Stomach (tissue), 9 donors: ENCODE data around the gene ZNF628. TPM values are rescaled to one million over a fixed set of nuclear protein-coding genes. Genes with fewer than 3 reads are reported as not detected.
A peak's percentile ranks its signal among the peaks of the same experiment; 100 is the strongest.

Experiments used
- DNase-seq, 2 donors: peaks; one replicate each; pipeline versions ENCODE4 v3.0.0 to v3.0.0-alpha.2; 2013 to 2019
- H3K27ac ChIP-seq, 5 donors: fragments of 200-600 bp in 4 of 5; sonication (generic) in 4 of 5; one replicate each; pipeline ENCODE4 v1.5.1; 2013 to 2019; ENCODE audit warnings: mild to moderate bottlenecking in 1 of 5, moderate library complexity in 1 of 5
- H3K27me3 ChIP-seq, 3 donors: fragments of 200-600 bp; sonication (generic); one replicate each; pipeline ENCODE4 v1.5.1; 2017 to 2019; ENCODE audit warnings: mixed run types in 1 of 3
- H3K36me3 ChIP-seq, 4 donors: fragments of 200-600 bp; sonication (generic); 1 replicate in 3 of 4; 2 replicates in 1 of 4; pipeline ENCODE4 v1.5.1; 2016 to 2019
- H3K4me1 ChIP-seq, 4 donors: fragments of 200-600 bp; sonication (generic); one replicate each; pipeline ENCODE4 v1.5.1; 2016 to 2019
- H3K4me3 ChIP-seq, 4 donors: fragments of 200-600 bp; sonication (generic) in 3 of 4; one replicate each; pipeline ENCODE4 v1.5.1; 2016 to 2019; ENCODE audit warnings: mild to moderate bottlenecking in 1 of 4
- H3K9me3 ChIP-seq, 4 donors: fragments of 200-600 bp; sonication (generic); one replicate each; pipeline ENCODE4 v1.5.1; 2016 to 2019
- EP300 ChIP-seq: sonication (generic); formaldehyde crosslinking; IDR thresholded peaks from one replicate; pipeline ENCODE4 v1.6.1; 2017; ENCODE audit warnings: antibody characterized with exemption
- POLR2A ChIP-seq, 4 donors: fragments of 450-650 bp; IDR thresholded peaks; one replicate each; pipeline ENCODE4 v1.6.1; 2016; ENCODE audit warnings: antibody characterized with exemption in 4 of 4, control low read depth in 2 of 4, mild to moderate bottlenecking in 1 of 4, moderate library complexity in 1 of 4
- POLR2AphosphoS5 ChIP-seq, 3 donors: sonication (generic); formaldehyde crosslinking; IDR thresholded peaks; one replicate each; pipeline ENCODE4 v1.6.1; 2016; ENCODE audit warnings: antibody characterized with exemption in 3 of 3
- WGBS, 5 donors: extraction: QIAGEN DNeasy Blood & Tissue Kit in 3 of 5; methylation state at CpG; one replicate each; pipeline versions ENCODE4 v1.1.5 to v1.1.7; 2013 to 2018; 5-methylcytosine and 5-hydroxymethylcytosine counted together
- intact Hi-C: fragments of 100-400 bp; cut with DNase I; formaldehyde crosslinking; loops from one replicate; pipeline ENCODE4 v1.15.1; 2023; ENCODE audit warnings: low total_unique reads
- polyA plus RNA-seq, 3 donors: library from polyadenylated mRNA; stranded (reverse); fragments of 200-250 nt; gene quantifications; one replicate each; pipeline ENCODE4 v1.2.3, GENCODE V29; 2013
- total RNA-seq, 5 donors: library from RNA; depleted of rRNA; stranded (reverse); fragments of >200 nt; gene quantifications; one replicate each; pipeline versions ENCODE4 v1.1.0 to v1.2.3, GENCODE V29; 2014 to 2016
- TF ChIP-seq, protein P1 (sequence below), 7 experiments: fragments of 450-650 bp in 4 of 7; fragments of 200-600 bp in 3 of 7; sonication (generic) in 3 of 7; IDR thresholded peaks; one replicate each; pipeline ENCODE4 v1.5.1; 2016 to 2019; ENCODE audit warnings: antibody characterized with exemption in 7 of 7, control low read depth in 2 of 7, mild to moderate bottlenecking in 1 of 7
- donor health status: healthy with polysubstance abuse.
- donor health status: Bipolar disorder and iron deficiency.
- donor health status: healthy.

Gene ZNF628
- total and polyA plus RNA-seq, 8 donors: 0.58 to 16.1 (median 5.0) TPM

DNA sequence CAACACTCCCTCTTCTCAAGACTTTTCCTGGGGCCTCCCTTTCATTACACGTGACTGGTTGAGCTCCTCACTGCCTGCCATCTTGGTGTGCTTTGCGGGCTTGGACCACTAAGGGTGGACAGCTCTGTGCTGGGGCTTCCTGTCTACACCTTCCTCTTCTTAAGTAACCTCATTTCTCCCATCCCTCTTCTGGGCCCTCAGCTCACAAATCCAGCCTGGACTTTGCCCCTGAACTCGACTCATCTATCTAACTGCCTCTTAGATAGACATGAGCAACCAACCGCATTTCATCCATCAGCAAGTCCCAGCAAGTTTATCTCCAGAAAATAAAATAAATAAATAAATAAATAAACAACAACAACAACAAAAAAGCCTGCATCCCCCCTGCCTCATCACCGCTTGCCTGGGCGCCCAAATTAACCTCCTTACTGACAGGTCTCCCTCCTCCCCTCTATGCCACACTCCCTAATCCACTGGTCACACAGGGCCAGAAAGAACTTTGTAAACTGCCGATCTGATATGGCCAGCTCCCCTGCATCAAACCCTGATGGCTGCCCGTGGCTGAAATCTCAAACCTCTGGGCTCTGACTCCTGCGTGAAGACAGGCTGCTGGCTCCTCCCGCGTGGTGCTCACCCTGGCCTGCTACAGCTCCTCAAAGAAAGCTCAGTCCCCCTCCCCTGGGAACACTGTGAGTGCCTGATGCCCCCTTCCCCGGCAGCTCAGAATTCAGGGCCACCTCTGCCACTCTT, 22.7 kb upstream of the ZNF628 start:
- peaks cover 22 to 24% (median 22%) of the 10 kb centered on the region in 4 donors for H3K4me1 ChIP-seq
- no peaks in the 10 kb centered on the region for H3K9me3 ChIP-seq
- TF ChIP-seq, protein P1, sequence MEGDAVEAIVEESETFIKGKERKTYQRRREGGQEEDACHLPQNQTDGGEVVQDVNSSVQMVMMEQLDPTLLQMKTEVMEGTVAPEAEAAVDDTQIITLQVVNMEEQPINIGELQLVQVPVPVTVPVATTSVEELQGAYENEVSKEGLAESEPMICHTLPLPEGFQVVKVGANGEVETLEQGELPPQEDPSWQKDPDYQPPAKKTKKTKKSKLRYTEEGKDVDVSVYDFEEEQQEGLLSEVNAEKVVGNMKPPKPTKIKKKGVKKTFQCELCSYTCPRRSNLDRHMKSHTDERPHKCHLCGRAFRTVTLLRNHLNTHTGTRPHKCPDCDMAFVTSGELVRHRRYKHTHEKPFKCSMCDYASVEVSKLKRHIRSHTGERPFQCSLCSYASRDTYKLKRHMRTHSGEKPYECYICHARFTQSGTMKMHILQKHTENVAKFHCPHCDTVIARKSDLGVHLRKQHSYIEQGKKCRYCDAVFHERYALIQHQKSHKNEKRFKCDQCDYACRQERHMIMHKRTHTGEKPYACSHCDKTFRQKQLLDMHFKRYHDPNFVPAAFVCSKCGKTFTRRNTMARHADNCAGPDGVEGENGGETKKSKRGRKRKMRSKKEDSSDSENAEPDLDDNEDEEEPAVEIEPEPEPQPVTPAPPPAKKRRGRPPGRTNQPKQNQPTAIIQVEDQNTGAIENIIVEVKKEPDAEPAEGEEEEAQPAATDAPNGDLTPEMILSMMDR (IDR thresholded peaks at IDR 0.05): no peak
- TF ChIP-seq POLR2AphosphoS5 (IDR thresholded peaks at IDR 0.05) (no peak), EP300 (no peak), POLR2A (IDR thresholded peaks at IDR 0.05) (no peak)
- H3K27ac ChIP-seq: no peak overlapping the region
- H3K27me3 ChIP-seq: peaks cover 18 to 43% (median 34%) of the 10 kb centered on the region in 3 donors
- intact Hi-C loops: no loop called here
- DNase-seq: no peak
- peaks cover 0 to 34% (median 25%) of the 10 kb centered on the region in 4 donors for H3K36me3 ChIP-seq
- H3K4me3 ChIP-seq: no peak overlapping the region
- WGBS, 5 donors: 86 to 92% (median 88%) methylated on average over 8 to 12 of the region's 12 CpGs

DNA sequence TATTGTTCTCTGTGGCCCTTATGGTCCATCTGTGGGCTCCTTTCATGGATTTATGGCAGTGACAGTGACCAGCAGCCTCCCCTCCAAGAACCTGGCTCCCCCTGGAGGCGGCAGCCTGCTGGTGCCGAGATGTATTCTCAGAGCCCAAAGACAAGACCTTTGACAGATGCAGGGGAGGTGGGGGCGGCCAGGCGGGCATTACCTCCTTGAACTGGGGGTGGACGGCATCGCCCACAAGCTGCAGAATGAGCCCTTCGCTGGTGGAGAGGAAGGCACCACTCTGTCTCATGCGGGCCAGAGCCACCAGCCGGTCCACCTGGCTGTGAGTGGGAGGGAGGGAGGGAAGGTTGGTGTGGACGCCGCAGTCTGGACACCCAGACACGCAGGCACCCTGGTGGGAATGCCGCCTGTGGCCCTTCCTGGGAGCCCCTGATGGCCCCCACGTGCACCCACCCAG, 21.6 kb upstream of the ZNF628 start:
- H3K9me3 ChIP-seq: no peaks in the 10 kb centered on the region
- DNase-seq: peak in 1 of 2 donors; percentile 61
- H3K27ac ChIP-seq: no peak overlapping the region
- no peak overlapping the region for H3K4me3 ChIP-seq
- peaks cover 27 to 31% (median 28%) of the 10 kb centered on the region in 4 donors for H3K4me1 ChIP-seq
- WGBS, 5 donors: 77 to 80% (median 78%) methylated on average over 12 to 14 of the region's 14 CpGs
- H3K36me3 ChIP-seq: peaks cover 0 to 34% (median 25%) of the 10 kb centered on the region in 4 donors
- peaks cover 16 to 33% (median 26%) of the 10 kb centered on the region in 3 donors for H3K27me3 ChIP-seq
- intact Hi-C loops: no loop called here
- TF ChIP-seq POLR2AphosphoS5 (IDR thresholded peaks at IDR 0.05) (no peak), POLR2A (IDR thresholded peaks at IDR 0.05) (no peak), EP300 (no peak)
- TF ChIP-seq, protein P1 (IDR thresholded peaks at IDR 0.05): peak in 4 of 7 experiments; percentile 13 to 51 (median 32)

DNA sequence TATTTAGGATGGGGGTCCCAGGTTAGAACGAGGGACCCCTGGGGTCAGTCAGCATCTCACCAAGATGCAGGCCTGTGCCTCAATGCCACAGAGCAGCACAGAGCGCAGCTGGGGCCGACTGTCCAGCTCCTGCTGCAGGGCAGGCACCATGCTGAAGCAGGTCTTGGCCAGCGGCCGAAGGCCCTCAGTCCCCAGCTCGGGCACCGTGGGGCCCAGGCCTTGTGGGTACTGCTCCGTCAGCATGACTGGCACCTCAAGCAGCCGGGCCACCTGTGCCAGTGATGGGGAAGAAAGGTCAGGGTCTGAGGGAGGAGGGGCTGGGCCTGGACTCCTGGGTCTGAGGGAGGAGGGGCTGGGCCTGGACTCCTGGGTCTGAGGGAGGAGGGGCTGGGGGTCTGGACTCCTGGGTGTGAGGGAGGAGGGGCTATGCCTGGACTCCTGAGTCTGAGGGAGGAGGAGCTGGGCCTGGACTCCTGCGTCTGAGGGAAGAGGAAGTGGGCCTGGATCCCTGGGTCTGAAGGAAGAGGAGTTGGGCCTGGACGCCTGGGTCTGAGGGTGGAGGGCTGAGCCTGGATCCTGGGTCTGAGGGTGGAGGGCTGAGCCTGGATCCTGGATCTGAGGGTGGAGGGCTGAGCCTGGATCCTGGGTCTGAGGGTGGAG, 20.7 kb upstream of the ZNF628 start:
- DNase-seq: no peak
- H3K36me3 ChIP-seq: peaks cover 0 to 34% (median 25%) of the 10 kb centered on the region in 4 donors
- WGBS, 5 donors: 80 to 94% (median 93%) methylated on average over 11 of the region's 11 CpGs
- peaks cover 16 to 27% (median 26%) of the 10 kb centered on the region in 3 donors for H3K27me3 ChIP-seq
- H3K9me3 ChIP-seq: no peaks in the 10 kb centered on the region
- intact Hi-C loops: no loop called here
- H3K4me3 ChIP-seq: no peak overlapping the region
- TF ChIP-seq POLR2A (IDR thresholded peaks at IDR 0.05) (no peak), EP300 (no peak), POLR2AphosphoS5 (IDR thresholded peaks at IDR 0.05) (no peak)
- TF ChIP-seq, protein P1 (IDR thresholded peaks at IDR 0.05): no peak
- no peak overlapping the region for H3K27ac ChIP-seq
- peaks cover 36 to 40% (median 36%) of the 10 kb centered on the region in 4 donors for H3K4me1 ChIP-seq

DNA sequence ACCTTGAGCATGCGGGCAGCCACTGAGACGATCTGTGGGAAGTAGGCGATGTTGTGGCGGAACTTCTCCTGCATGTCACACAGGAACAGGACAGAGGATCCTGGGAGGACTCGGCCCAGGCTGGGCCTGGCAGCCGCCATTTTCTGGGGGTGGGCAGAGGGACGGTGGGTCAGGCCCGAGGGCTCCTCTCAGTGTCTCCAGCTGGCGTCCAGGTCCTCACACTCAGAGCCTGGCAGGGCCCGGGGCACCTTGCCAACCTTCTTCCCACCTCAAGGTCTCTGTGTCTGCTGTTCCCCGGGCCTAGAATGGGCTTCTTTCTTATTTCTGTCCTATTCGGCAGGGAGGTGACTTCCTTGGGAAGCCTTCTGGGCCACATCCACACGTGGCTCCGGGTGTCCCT, 20.1 kb upstream of the ZNF628 start:
- WGBS, 5 donors: 89 to 95% (median 91%) methylated on average over 7 to 14 of the region's 14 CpGs
- intact Hi-C loops: no loop called here
- TF ChIP-seq POLR2AphosphoS5 (IDR thresholded peaks at IDR 0.05) (no peak), POLR2A (IDR thresholded peaks at IDR 0.05) (no peak), EP300 (no peak)
- TF ChIP-seq, protein P1 (IDR thresholded peaks at IDR 0.05): no peak

More for the DNA sequence above, 20.1 kb upstream of the ZNF628 start:
- H3K4me3 ChIP-seq: no peak overlapping the region
- H3K27ac ChIP-seq: no peak overlapping the region
- no peak for DNase-seq
- H3K36me3 ChIP-seq: peaks cover 0 to 34% (median 25%) of the 10 kb centered on the region in 4 donors
- no peaks in the 10 kb centered on the region for H3K9me3 ChIP-seq
- peaks cover 36 to 41% (median 38%) of the 10 kb centered on the region in 4 donors for H3K4me1 ChIP-seq
- H3K27me3 ChIP-seq: peaks cover 11 to 20% (median 19%) of the 10 kb centered on the region in 3 donors
